GM18519 (cell line): ENCODE measurements around the gene KLC4.
"Not testable (repeated sequence)": the region's sequence is repeated elsewhere in the genome, so short reads cannot be mapped to it uniquely, and the experiment has no call there.

ENCODE experiments used
- ATAC-seq: cut with Tn5 transposase; IDR thresholded peaks from one replicate; pipeline ENCODE4 v1.9.1; 2021; ENCODE audit warnings: mild to moderate bottlenecking, moderate library complexity; ENCODE audit not compliant: unreplicated experiment, low FRiP score

Gene KLC4

GRCh38 chr6:43060755-43061633 lies 1.6 kb downstream of the KLC4 start:
- no peak for ATAC-seq

GRCh38 chr6:43061861-43062260 lies 2.4 kb downstream of the KLC4 start:
- ATAC-seq, result no peak

DNA sequence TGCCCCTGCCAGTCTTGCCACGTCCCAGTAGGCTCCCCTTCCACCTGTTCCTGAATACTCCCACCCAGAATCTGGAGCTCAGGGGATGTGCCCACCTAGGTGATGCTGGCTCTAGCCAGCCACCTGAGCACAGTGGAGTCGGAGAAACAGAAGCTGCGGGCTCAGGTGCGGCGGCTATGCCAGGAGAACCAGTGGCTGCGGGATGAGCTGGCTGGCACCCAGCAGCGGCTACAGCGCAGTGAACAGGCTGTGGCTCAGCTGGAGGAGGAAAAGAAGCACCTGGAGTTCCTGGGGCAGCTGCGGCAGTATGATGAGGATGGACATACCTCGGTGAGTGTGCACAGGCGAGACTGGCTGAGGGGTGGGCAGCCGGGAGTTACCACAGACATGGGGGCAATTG lies 3.4 kb downstream of the KLC4 start:
- ATAC-seq, result no peak

DNA sequence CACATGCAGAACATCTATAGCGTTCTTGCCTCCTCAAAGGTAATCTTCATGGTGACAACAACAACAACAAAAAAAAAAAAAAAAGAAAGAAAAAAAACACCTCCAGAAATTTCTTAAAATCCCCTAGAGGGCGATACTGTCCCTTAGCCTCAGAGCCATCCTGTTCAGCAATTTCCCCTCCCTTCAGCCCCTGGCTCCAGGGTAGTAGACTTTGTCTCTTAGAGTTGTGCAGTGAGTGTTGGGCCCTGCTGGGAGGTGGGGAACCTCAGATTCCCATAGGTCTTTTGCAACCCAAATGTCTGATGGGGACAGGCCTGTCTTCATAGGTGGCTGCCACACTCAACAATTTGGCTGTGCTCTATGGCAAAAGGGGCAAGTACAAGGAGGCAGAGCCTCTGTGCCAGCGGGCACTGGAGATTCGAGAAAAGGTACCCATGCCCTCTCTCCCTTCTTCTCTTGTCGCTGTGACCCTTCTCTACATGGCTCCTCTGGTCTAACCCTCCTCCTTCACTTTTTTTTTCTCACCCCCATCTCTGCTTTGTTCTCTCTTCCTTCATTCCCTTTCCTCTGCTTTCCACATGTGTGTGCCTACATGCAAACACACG lies 10.7 kb downstream of the KLC4 start:
- ATAC-seq, result no peak

GRCh38 chr6:43074847-43075669 lies 15.6 kb downstream of the KLC4 start:
- ATAC-seq, result no peak

GRCh38 chr6:43075670-43076463 lies 16.4 kb downstream of the KLC4 start, which contains the start of gene PTK7:
Gene PTK7, plus strand, starts transcription at chr6:43076314. Its CDS starts 175 bp downstream, at chr6:43076489.
- no peak for ATAC-seq

GRCh38 chr6:43076464-43077332 lies 17.3 kb downstream of the KLC4 start:
- ATAC-seq, result no peak

DNA sequence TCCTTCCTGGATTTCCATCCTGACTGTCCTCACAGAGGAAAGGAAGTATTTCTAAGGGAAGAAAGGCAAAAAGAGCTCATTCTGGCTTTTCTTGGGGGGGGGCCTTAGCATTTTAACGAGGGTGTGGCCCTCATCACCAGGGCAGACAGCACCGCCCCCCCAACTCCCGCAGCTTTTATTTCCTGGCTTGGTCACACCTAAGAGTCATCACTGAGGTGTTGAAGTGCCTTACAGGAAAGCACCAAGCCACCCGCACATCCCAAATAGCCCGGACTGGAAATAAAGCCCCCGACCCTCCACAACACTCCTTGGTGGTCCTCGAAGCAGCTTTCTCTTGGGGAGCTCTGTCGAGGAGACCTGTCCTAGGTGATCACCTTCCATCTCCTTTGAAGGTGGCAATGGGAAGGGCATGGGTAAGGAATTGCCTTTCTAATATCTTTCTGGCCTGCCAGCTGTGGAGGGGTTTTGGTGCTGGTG lies 17.9 kb downstream of the KLC4 start:
- ATAC-seq, result no peak

DNA sequence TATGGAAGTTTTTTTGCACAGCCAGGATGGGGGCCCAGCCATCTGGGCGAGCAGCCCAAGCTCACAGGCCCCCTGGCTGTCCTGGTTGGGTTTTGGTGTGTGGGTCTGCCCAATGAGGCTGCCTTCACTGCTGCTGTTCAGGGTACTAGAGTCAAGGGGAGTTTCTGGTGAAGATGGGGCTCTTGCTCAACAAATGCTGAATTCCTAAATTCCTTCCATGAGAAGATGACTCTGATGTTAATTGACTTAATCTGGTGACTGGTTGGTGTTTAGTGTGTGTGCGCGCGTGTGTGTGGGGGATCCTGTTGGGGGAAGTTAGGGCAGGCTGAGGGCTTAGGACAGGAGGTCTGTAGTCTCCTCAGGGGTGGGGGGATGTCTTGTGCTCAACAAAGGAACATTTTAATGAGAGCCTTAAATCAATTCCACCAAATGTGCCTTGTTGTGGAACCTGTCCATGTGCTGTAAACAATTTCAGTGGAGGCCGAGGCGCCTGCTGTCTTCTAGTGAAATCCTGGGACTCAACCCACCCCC lies 18.6 kb downstream of the KLC4 start:
- no peak for ATAC-seq

DNA sequence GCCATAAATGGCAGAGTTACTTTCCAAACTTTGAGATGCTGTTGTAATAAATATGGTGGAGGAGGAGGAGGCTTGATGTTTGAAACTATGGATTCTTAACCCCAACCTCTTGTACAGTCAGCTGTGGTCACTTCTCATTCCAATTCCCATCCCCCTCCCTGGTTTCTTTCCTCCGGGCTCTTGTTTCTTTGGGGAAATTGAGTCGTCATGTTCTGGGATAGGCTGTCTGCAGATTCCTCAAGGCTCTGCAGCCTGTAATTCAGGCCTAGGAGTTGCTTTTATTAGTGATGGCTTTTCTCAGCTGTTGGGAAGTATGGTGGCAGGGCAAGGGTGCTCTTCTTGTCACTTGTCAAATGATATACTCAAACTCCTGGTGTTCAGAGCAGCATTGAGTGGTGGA lies 19.3 kb downstream of the KLC4 start:
- ATAC-seq, result no peak

- ATAC-seq, result no peak
Observed at GRCh38 chr6:43081043-43081442, 21.6 kb downstream of the KLC4 start.

DNA sequence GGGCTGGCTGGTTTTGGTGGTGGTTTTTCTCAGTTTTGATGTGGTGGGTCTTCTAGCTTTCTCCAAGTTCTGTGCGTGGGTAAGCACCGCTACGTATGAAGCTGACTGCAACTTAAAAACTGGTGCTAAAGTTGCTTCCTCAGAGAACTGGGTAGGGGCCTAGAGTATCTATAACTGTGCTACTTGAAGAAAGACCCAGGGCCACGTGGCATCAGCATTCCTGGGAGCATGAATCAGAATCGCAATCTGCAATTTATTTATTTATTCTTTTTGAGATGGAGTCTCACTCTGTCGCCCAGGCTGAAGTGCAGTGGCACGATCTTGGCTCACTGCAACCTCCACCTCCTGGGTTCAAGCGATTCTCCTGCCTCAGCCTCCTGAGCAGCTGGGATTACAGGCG lies 22.5 kb downstream of the KLC4 start:
- not testable (repeated sequence) for ATAC-seq

DNA sequence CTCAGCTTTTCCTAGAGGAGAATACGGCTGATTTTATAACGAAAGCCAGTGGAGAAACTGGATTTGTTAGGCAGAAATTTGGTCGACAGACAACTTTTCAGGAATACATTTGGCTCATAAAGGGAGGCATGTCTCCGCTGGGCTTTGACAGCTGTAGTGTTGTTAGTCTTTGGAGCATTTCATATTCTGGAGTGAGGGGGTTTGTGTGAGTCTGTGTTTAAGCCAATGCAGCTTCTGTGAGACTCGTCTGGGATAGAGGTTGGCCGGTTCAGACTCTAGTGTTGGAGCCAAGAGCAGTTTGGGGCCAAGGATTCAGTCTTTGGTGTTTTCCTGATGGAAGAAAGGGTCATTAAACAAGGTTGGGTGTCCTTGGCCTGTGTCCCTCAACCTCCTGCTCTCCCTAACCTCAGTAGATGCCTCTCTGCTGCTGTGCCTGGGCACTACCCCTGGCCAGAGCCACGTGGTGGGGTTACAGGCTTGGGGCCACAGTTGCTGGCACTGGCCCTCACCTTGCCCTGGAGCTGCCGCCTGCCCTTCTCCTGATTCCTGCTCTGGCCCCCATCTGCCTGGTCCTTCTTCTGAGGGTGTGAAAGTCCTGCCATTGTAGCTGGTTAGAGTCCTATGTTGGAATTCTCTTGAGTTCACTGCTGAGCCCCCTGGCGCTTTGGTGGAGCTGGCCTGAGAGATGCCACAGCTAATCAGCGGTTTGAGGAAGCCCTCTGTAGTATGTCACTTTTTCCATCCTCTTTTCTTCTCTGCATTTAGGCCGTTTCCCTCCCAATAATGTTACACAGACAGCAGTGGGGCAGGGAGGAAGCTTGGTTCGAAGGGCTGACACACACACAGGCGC lies 23.6 kb downstream of the KLC4 start:
- no peak for ATAC-seq

DNA sequence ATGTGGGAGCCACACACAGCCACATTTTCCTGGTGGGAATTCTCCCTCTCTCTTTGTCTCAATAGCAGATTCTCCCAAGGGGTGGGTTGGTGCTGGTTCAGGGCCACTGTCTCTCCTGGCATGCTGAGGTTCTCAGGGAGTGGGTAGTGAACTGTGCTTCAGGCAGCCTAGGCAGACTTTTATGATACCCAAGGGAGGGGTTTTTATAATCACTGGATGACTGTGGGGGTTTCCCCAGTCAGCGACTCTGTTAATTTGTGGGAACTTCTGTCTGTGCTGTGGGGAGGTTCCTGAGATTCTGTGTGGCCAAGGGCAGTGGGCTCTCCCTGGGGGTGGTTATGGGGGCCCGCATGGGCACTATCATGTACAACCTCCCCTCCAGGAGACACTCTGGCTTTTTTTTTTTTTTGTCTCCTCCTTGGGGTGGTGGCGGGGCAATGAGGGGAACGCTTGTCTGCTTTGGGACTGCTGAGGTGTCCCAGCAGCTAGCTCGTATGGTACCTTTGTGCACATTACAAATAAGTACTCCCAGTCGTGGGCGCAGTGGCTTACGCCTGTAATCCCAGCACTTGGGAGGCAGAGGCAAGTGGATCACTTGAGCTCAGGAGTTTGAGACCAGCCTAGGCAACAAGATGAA lies 26.7 kb downstream of the KLC4 start:
- ATAC-seq, result no peak

DNA sequence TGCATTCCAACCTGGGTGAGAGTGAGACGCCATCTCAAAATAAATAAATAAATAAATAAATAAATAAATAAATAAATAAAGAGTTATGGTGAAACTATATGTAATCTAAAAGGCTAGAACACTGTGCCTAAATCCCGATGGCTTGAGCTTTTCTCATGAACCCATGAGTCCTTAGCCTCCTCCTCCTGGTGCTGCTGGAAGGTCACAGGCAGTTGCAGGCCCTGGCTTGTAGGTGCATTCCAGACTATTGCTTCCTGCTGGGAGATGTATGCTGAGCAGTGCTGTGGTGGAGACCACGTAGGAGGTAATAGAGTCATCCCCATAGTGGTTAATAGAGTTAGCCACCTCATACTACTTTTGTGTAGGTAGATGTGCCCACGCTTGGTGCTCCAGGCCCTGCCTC lies 29.2 kb downstream of the KLC4 start:
- no peak for ATAC-seq

DNA sequence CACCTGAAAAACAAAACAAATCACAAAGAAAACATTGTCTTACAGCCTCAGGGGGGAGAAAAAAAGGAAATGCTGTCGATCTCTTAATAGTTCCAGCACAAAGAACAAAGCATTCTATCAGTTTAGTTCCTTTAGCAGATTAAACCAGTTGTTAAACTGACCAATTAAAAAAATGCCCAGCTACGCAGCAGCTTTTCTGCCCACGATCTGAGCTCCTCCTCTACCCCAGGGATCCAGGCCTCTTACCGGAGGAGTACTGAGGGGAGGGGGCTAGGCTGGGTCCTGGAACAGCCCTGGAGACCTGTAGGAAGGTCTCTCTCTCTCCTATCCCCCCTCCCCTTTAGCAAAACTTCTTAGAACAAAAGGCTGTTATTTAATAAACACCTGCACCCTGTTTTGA lies 30.0 kb downstream of the KLC4 start:
- no peak for ATAC-seq

- no peak for ATAC-seq
Observed at GRCh38 chr6:43089874-43090558, 30.6 kb downstream of the KLC4 start.
